SH-SY5Y (cell line): ENCODE data around the gene LRRK1.

ENCODE experiments used
- GATA2 ChIP-seq: IDR thresholded peaks from 2 replicates; pipeline ENCODE4 v1.6.1; 2011; ENCODE audit warnings: mild to moderate bottlenecking, low read depth, low read length
- GATA3 ChIP-seq: IDR thresholded peaks from 2 replicates; pipeline ENCODE4 v1.6.1; 2011; ENCODE audit warnings: low read depth, mild to moderate bottlenecking, low read length, moderate library complexity

DNA sequence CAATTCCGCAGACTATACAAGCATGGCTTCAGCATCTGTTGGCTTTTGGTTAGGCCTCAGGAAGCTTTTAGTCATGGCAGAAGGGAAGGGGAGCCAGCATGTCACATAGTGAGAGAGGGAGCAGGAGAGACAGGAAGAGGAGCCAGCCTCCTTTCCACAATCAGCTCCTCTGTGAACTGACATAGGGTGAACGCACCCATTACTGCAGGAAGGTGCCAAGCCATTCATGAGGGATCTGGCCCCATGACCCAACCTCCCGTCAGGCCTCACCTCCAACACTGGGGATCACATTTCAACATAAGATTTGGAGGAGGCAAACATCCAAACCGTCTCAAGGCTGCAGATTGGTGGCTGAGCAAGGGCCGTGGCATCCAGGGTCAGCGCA is 106.3 kb downstream of the LRRK1 start:
- TF ChIP-seq GATA3: no peak
- TF ChIP-seq GATA2: no peak
